ENCODE measurements around the gene ZFYVE1. TPM values are rescaled to one million over a fixed set of nuclear protein-coding genes. Genes with fewer than 3 reads are reported as not detected.
"Not testable (repeated sequence)": the region's sequence is repeated elsewhere in the genome, so short reads cannot be mapped to it uniquely, and the experiment has no call there.

ZFYVE1 gene
- total RNA-seq, 1 donor from 2014 or later: 73.9 TPM

DNA sequence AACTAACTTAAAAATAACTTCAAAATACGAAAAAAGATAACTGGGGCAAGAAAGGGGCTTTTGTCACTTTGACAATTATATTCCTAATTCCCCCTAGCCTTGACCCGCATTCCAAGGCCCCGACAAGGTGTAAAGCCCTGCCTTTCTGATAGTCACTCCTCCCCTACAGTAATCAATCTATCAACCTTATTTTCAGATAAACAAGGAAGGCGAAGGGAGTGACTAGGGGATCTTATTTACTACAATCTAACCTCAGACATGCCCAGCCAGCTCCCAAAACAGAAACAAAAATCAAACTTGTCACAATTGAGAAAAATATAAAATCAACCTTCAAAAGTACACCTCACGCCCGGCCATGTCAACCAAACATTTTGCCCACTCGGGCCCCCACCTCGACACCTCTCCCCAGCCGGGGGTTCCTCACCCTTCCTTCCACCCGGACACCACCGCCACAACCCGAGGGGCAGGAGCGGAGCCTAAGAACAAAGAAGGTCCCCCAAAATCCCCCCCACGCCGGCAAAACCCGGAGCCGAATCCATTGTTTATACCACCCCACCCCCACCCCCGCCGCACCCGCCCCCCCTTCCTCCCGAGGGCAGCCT, 562 bp downstream of the ZFYVE1 start:
- Histone ChIP-seq H3K4me1 (peaks cover 5 to 10% of the 10 kb centered on the region in 2 donors), H3K36me3 (peaks cover 11 to 18% of the 10 kb centered on the region in 2 donors), H3K27me3 (no peaks in the 10 kb centered on the region), H3K27ac (peak overlapping the region; percentile 79 to 94), H3K9me3 (no peaks in the 10 kb centered on the region), H3K4me3 (peak overlapping the region; percentile 62 to 93)
- TF ChIP-seq, protein P1, sequence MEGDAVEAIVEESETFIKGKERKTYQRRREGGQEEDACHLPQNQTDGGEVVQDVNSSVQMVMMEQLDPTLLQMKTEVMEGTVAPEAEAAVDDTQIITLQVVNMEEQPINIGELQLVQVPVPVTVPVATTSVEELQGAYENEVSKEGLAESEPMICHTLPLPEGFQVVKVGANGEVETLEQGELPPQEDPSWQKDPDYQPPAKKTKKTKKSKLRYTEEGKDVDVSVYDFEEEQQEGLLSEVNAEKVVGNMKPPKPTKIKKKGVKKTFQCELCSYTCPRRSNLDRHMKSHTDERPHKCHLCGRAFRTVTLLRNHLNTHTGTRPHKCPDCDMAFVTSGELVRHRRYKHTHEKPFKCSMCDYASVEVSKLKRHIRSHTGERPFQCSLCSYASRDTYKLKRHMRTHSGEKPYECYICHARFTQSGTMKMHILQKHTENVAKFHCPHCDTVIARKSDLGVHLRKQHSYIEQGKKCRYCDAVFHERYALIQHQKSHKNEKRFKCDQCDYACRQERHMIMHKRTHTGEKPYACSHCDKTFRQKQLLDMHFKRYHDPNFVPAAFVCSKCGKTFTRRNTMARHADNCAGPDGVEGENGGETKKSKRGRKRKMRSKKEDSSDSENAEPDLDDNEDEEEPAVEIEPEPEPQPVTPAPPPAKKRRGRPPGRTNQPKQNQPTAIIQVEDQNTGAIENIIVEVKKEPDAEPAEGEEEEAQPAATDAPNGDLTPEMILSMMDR (IDR thresholded peaks at IDR 0.05): no peak
- intact Hi-C loops (cut with DNase I): no loop called here
- peak in 1 of 2 donors; percentile 65 for DNase-seq (ENCODE audit: low spot score in 2 of 2)

DNA sequence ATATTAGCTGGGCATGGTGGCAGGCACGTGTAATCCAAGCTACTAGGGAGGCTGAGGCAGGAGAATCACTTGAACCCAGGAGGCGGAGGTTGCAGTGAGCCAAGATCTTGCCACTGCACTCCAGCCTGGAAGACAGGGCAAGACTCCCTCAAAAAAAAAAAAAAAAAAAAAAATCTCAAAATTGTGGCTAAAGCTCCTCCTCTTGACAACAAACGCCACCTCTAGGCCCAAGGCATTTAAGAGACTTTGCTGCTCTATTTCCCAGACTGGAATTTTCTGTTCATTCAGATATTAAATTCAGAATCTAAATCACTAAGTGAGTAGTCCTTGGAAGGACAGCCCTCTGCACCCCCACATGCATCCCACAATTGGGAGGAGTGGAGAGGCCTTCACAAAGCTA, 1.4 kb downstream of the ZFYVE1 start:
- H3K27me3 ChIP-seq: no peaks in the 10 kb centered on the region
- H3K4me1 ChIP-seq: peaks cover 5 to 10% of the 10 kb centered on the region in 2 donors
- no peak overlapping the region for H3K27ac ChIP-seq
- TF ChIP-seq, protein P1 (IDR thresholded peaks at IDR 0.05): no peak
- peaks cover 12 to 22% of the 10 kb centered on the region in 2 donors for H3K36me3 ChIP-seq
- H3K9me3 ChIP-seq: no peaks in the 10 kb centered on the region
- peak overlapping the region in 1 of 2 donors; percentile 93 for H3K4me3 ChIP-seq
- DNase-seq (ENCODE audit: low spot score in 2 of 2): no peak
- intact Hi-C loops (cut with DNase I): no loop called here

DNA sequence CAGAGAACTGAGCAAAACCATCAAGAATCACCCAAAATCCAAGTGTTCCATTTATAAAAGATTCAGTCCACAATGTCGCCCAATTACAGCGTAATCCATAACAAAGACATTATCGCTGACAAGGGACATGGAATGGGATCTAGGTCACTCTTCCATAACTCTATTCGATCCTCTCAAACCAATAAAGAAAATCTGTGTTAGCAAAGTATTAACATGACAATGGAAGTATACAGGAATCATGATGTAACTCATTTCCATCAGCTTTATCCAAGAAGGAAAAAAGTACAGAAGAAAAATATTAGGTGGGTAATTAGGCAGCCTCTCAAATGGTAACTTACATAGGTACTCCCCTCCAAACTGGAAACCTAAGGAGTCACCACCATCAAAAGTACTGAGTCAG, 4.9 kb downstream of the ZFYVE1 start:
- TF ChIP-seq, protein P1 (IDR thresholded peaks at IDR 0.05): no peak
- H3K27ac ChIP-seq: no peak overlapping the region
- intact Hi-C loops (cut with DNase I): no loop called here
- no peak overlapping the region for H3K4me3 ChIP-seq
- H3K9me3 ChIP-seq: no peaks in the 10 kb centered on the region
- no peak for DNase-seq (ENCODE audit: low spot score in 2 of 2)
- H3K27me3 ChIP-seq: no peaks in the 10 kb centered on the region
- H3K36me3 ChIP-seq: peaks cover 19 to 28% of the 10 kb centered on the region in 2 donors
- peaks cover 5 to 14% of the 10 kb centered on the region in 2 donors for H3K4me1 ChIP-seq

DNA sequence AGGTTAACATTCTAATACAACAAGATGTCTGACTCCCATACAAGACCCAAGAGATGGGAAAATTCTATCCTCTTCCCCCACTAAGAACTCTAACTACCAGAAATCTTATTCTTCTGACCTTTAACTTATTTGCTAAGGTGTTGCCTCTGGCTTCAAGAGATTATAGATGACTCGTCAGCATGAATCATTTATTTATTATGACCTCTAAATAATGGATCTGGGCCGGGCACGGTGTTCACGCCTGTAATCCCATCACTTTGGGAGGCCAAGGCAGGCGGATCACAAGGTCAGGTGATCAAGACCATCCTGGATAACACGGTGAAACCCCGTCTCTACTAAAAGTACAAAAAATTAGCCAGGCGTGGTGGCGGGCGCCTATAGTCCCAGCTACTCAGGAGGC, 10.9 kb downstream of the ZFYVE1 start:
- H3K4me3 ChIP-seq; H3K27ac ChIP-seq; H3K27me3 ChIP-seq; H3K9me3 ChIP-seq; DNase-seq (ENCODE audit: low spot score in 2 of 2); H3K4me1 ChIP-seq; intact Hi-C loops (cut with DNase I): not testable (repeated sequence)
- H3K36me3 ChIP-seq: peaks cover 8 to 20% of the 10 kb centered on the region in 2 donors

DNA sequence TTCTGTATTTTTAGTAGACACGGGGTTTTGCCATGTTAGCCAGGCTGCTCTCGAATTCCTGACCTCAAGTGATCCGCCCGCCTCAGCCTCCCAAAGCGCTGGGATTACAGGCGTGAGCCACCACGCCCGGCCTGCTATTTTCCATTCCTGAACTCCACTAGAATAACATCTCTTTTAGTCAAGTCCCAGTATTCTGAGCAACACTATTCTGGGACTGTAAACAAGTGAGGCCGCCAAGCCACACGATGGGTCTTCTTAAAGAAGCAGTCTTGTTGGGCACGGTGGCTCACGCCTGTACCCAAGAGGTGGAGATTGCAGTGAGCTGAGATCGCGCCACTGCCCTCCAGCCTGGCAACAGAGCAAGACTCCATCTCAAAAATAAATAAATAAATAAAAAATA, 11.4 kb downstream of the ZFYVE1 start:
- DNase-seq (ENCODE audit: low spot score in 2 of 2); H3K9me3 ChIP-seq; intact Hi-C loops (cut with DNase I); H3K4me3 ChIP-seq; H3K4me1 ChIP-seq; H3K27me3 ChIP-seq; H3K27ac ChIP-seq: not testable (repeated sequence)
- peaks cover 6 to 17% of the 10 kb centered on the region in 2 donors for H3K36me3 ChIP-seq

DNA sequence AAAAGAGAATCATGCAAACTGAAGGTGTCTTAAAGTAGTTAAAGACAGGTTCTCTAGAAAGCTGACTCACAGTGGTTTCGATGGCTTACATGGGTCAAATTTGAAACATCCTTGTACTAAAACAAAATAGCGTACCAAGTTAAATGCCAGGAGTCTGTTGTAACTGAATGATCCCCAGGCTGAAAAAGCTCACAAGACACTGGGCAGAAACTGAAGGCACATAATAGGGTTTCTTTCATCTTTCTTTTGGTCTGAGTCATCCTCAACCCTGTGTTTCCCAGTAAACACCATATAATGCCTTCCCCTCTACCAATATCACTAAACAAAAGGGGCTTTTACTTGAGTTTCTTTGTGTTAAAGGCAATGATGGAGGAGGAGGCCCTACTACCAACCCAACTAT, 12.8 kb downstream of the ZFYVE1 start:
- intact Hi-C loops (cut with DNase I): no loop called here
- H3K27ac ChIP-seq: no peak overlapping the region
- H3K4me1 ChIP-seq: peaks cover 0 to 4% of the 10 kb centered on the region in 2 donors
- no peak overlapping the region for H3K4me3 ChIP-seq
- no peak for DNase-seq (ENCODE audit: low spot score in 2 of 2)
- no peaks in the 10 kb centered on the region for H3K9me3 ChIP-seq
- TF ChIP-seq, protein P1 (IDR thresholded peaks at IDR 0.05): no peak
- H3K27me3 ChIP-seq: no peaks in the 10 kb centered on the region
- H3K36me3 ChIP-seq: peaks cover 0 to 16% of the 10 kb centered on the region in 2 donors

DNA sequence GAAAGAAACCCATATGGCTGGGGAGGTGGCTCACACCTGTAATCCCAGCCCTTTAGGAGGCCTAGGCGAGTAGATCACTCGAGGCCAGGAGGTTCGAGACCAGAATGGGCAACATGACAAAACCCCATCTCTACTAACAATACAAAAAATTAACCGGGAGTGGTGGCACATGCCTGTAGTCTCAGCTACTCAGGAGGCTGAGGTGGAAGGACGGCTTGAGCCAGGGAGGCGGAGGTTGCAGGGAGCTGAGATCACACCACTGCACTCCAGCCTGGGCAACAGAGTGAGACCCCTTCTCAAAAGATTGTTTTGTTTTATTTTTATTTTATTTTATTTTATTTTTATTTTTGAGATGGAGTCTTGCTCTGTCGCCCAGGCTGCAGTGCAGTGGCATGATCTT, 15.7 kb downstream of the ZFYVE1 start:
- H3K9me3 ChIP-seq; H3K27me3 ChIP-seq; H3K4me3 ChIP-seq; H3K4me1 ChIP-seq; DNase-seq (ENCODE audit: low spot score in 2 of 2); H3K36me3 ChIP-seq; intact Hi-C loops (cut with DNase I); H3K27ac ChIP-seq: not testable (repeated sequence)
